B cell (primary cell): Measurements from ENCODE around the gene SNAP29. TPM values are rescaled to one million over a fixed set of nuclear protein-coding genes. Genes with fewer than 3 reads are reported as not detected.
A peak's percentile ranks its signal among the peaks of the same experiment; 100 is the strongest.

Source experiments
- ATAC-seq: fragments of 200-7000 bp; cut with Tn5 transposase; one replicate; pipeline ENCODE4 v1.10.0; 2021; ENCODE audit warnings: low read depth, mild to moderate bottlenecking, moderate number of reproducible peaks, moderate library complexity
- CTCF ChIA-PET: fragments of 350-600 bp; sonication (Branson Sonifier 250); formaldehyde crosslinking; loops from one replicate; lab custom pipeline; 2021; ENCODE audit warnings: antibody characterized with exemption, inconsistent platforms; lab: Charles Lee
- POLR2A ChIA-PET: fragments of 350-600 bp; sonication (Branson Sonifier 250); formaldehyde crosslinking; loops from one replicate; lab custom pipeline; 2021; ENCODE audit warnings: antibody characterized with exemption; lab: Charles Lee
- DNase-seq: peaks from one replicate; pipeline ENCODE4 v3.0.0; 2013
- H2AFZ ChIP-seq: 2 replicates; pipeline ENCODE4 v1.6.1; 2012; ENCODE audit warnings: mild to moderate bottlenecking, low read depth, low read length; ENCODE audit not compliant: insufficient read depth, poor library complexity, severe bottlenecking
- H3K27ac ChIP-seq, 2 donors: 1 replicate in 1 of 2; 2 replicates in 1 of 2; pipeline ENCODE4 v1.5.1; 2012 to 2013; ENCODE audit warnings: low read length in 2 of 2, mild to moderate bottlenecking in 2 of 2, moderate library complexity in 1 of 2
- H3K27me3 ChIP-seq, 4 experiments: fragments of 200-600 bp in 1 of 4; sonication (generic) in 1 of 4; replicated peaks in 1 of 4; 1 replicate in 2 of 4; 2 replicates in 2 of 4; pipeline versions ENCODE4 v1.6.1 to v1.7.0; 2013 to 2016; ENCODE audit warnings: low read length in 3 of 4, mild to moderate bottlenecking in 2 of 4, mixed read lengths in 1 of 4, moderate library complexity in 1 of 4; ENCODE audit not compliant: insufficient read depth in 4 of 4, control insufficient read depth in 3 of 4; ENCODE audit errors: control extremely low read depth in 1 of 4
- H3K36me3 ChIP-seq, 2 experiments: replicated peaks in 1 of 2; 1 replicate in 1 of 2; 2 replicates in 1 of 2; pipeline versions ENCODE4 v1.6.1 to v1.7.1; 2013; ENCODE audit warnings: low read length in 1 of 2; ENCODE audit not compliant: insufficient read depth in 2 of 2, control insufficient read depth in 1 of 2; ENCODE audit errors: control extremely low read depth in 1 of 2, extremely low read depth in 1 of 2
- H3K4me1 ChIP-seq, 2 donors: fragments of 200-600 bp in 1 of 2; sonication (generic) in 1 of 2; 1 replicate in 1 of 2; 2 replicates in 1 of 2; pipeline versions ENCODE4 v1.5.1 to v1.6.1; 2013 to 2017; ENCODE audit warnings: low read length in 2 of 2; ENCODE audit not compliant: control insufficient read depth in 2 of 2, insufficient read depth in 2 of 2
- H3K4me2 ChIP-seq: replicated peaks from 2 replicates; pipeline ENCODE3; 2012; ENCODE audit warnings: mild to moderate bottlenecking, low read depth, low read length; ENCODE audit not compliant: poor library complexity, severe bottlenecking
- H3K4me3 ChIP-seq, 5 experiments: fragments of 200-600 bp in 1 of 5; sonication (generic) in 1 of 5; 1 replicate in 3 of 5; 2 replicates in 2 of 5; pipeline versions ENCODE4 v1.5.1 to v1.7.0; 2011 to 2016; ENCODE audit warnings: low read length in 4 of 5, mild to moderate bottlenecking in 4 of 5, low read depth in 2 of 5, control low read depth in 1 of 5, moderate library complexity in 1 of 5; ENCODE audit not compliant: insufficient read depth in 1 of 5; ENCODE audit errors: control extremely low read depth in 1 of 5, extremely low read depth in 1 of 5
- H3K79me2 ChIP-seq: fragments of 200-600 bp; sonication (generic); one replicate; pipeline ENCODE4 v1.6.0; 2016; ENCODE audit warnings: low read length; ENCODE audit not compliant: control insufficient read depth, insufficient read depth
- H3K9ac ChIP-seq: fragments of 200-600 bp; sonication (generic); 2 replicates; pipeline ENCODE4 v1.6.1; 2017; ENCODE audit warnings: mild to moderate bottlenecking, low read length, moderate library complexity
- H3K9me3 ChIP-seq, 3 donors: one replicate each; pipeline versions ENCODE4 v1.6.1 to v1.7.1; 2013; ENCODE audit warnings: low read length in 2 of 3; ENCODE audit not compliant: control insufficient read depth in 2 of 3, insufficient read depth in 1 of 3; ENCODE audit errors: control extremely low read depth in 1 of 3
- H4K20me1 ChIP-seq: 2 replicates; pipeline ENCODE4 v1.6.0; 2012; ENCODE audit warnings: mild to moderate bottlenecking, low read length; ENCODE audit not compliant: insufficient read depth, control insufficient read depth, poor library complexity, severe bottlenecking
- H3K27ac Mint-ChIP-seq: one replicate; pipeline ENCODE4 v1.8.0; 2021; ENCODE audit warnings: mixed read lengths
- H3K27me3 Mint-ChIP-seq: one replicate; pipeline ENCODE4 v1.8.0; 2021; ENCODE audit warnings: mixed read lengths
- H3K4me1 Mint-ChIP-seq: one replicate; pipeline ENCODE4 v1.8.0; 2021; ENCODE audit warnings: mixed read lengths
- H3K4me3 Mint-ChIP-seq: one replicate; pipeline ENCODE4 v1.8.0; 2021; ENCODE audit warnings: mixed read lengths
- H3K9me3 Mint-ChIP-seq: one replicate; pipeline ENCODE4 v1.8.0; 2022; ENCODE audit warnings: mixed read lengths; ENCODE audit not compliant: insufficient read depth
- EZH2 ChIP-seq: IDR thresholded peaks from 2 replicates; pipeline ENCODE4 v1.6.1; 2012; ENCODE audit warnings: borderline replicate concordance, low read depth, mild to moderate bottlenecking, moderate library complexity, low read length; ENCODE audit not compliant: insufficient read depth, poor library complexity, severe bottlenecking
- WGBS: methylation state at CpG from one replicate; pipeline ENCODE4 v1.1.5; 2013; ENCODE audit warnings: missing lambda C conversion rate; ENCODE audit not compliant: insufficient coverage; 5-methylcytosine and 5-hydroxymethylcytosine counted together
- intact Hi-C: fragments of 100-400 bp; cut with micrococcal nuclease; formaldehyde crosslinking; loops from one replicate; pipeline ENCODE4 v1.10.0; 2022
- polyA plus RNA-seq: library from polyadenylated mRNA; depleted of rRNA; stranded (reverse); fragments of >200 nt; gene quantifications from 2 replicates; pipeline ENCODE4 v1.2.3, GENCODE V29; 2012
- total RNA-seq, 2 donors: library from RNA; stranded (reverse); fragments of 120-200 nt in 1 of 2; gene quantifications; 1 replicate in 1 of 2; 2 replicates in 1 of 2; pipeline versions ENCODE4 v1.2.3 to v1.2.4, GENCODE V29; 2013 to 2022
- TF ChIP-seq, protein P1 (sequence below): fragments of 200-600 bp; IDR thresholded peaks from one replicate; pipeline ENCODE4 v1.8.0; 2022; ENCODE audit warnings: antibody characterized with exemption, mild to moderate bottlenecking

SNAP29 gene
- total and polyA plus RNA-seq, 2 donors (not counting 1 experiment from before 2014, with no cell fraction given) = 13.4 to 17.4 TPM

DNA sequence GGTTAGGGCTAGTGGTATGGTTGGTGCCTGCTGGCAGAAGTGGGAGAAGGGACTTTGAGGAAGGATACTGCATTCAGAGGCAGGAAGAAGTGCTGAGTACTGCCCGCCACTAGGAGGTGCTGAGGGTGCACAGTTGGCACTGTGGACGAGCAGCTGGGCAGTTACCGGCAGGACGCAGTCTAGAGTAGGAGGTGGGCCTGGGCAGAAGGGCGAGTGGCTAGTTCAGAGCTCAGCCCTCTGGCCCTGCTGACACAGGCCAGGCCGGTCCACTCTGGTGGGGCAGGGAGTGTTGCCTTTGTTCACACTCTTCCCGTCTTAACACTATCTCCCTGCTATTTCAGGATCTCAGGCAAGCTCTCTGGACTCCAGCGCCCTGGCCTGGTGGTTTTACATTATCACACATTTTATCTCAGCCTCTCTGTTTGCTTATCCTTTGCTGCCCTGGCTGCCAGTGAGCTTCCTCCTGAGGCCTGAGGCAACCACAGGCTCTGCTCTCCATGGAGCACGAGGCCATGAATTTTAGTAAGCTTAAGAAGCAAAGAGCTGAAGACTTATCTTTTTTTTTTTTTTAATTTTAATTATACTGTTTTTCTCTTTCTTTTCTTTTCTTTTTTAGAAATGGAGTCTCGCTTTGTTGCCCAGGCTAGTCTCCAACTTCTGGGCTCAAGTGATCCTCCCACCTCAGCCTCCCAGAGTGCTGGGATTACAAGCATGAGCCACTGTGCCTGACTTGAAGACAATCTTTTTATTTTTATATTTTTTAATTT lies 26.9 kb downstream of the SNAP29 start:
- no peaks in the 10 kb centered on the region for H4K20me1 ChIP-seq
- no peaks in the 10 kb centered on the region for H3K9me3 ChIP-seq
- no peak overlapping the region for H3K27ac ChIP-seq
- Mint-ChIP-seq H3K4me1 (no peaks in the 10 kb centered on the region), H3K9me3 (no peaks in the 10 kb centered on the region), H3K27ac (no peak overlapping the region), H3K4me3 (no peak overlapping the region), H3K27me3 (no peaks in the 10 kb centered on the region)
- H3K27me3 ChIP-seq = no peaks in the 10 kb centered on the region
- H2AFZ ChIP-seq = no peak overlapping the region
- ChIA-PET CTCF (interaction anchor here (0.5 to 1.1 kb wide), 11 partner anchors 10 to 761 kb away, joined by 3 to 4 read pairs (median 3); partner anchors contain the start of gene SDF2L1), POLR2A (interaction anchor here (0.7 kb wide), 1 partner anchor 12 kb away, joined by 3 read pairs; no protein-coding TSS in a partner anchor)
- intact Hi-C loops = no loop called here
- H3K4me3 ChIP-seq = no peak overlapping the region
- H3K79me2 ChIP-seq = no peaks in the 10 kb centered on the region
- peak; percentile 56 for ATAC-seq
- peaks cover 0 to 49% of the 10 kb centered on the region in 2 experiments for H3K36me3 ChIP-seq
- DNase-seq = peak; percentile 60
- H3K9ac ChIP-seq = no peak overlapping the region
- TF ChIP-seq, protein P1, sequence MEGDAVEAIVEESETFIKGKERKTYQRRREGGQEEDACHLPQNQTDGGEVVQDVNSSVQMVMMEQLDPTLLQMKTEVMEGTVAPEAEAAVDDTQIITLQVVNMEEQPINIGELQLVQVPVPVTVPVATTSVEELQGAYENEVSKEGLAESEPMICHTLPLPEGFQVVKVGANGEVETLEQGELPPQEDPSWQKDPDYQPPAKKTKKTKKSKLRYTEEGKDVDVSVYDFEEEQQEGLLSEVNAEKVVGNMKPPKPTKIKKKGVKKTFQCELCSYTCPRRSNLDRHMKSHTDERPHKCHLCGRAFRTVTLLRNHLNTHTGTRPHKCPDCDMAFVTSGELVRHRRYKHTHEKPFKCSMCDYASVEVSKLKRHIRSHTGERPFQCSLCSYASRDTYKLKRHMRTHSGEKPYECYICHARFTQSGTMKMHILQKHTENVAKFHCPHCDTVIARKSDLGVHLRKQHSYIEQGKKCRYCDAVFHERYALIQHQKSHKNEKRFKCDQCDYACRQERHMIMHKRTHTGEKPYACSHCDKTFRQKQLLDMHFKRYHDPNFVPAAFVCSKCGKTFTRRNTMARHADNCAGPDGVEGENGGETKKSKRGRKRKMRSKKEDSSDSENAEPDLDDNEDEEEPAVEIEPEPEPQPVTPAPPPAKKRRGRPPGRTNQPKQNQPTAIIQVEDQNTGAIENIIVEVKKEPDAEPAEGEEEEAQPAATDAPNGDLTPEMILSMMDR = peak; percentile 73
- TF ChIP-seq EZH2 = no peak
- 44% methylated on average over 7 of the region's 10 CpGs for whole genome bisulfite sequencing
- H3K4me1 ChIP-seq = no peaks in the 10 kb centered on the region
- H3K4me2 ChIP-seq = no peak overlapping the region

DNA sequence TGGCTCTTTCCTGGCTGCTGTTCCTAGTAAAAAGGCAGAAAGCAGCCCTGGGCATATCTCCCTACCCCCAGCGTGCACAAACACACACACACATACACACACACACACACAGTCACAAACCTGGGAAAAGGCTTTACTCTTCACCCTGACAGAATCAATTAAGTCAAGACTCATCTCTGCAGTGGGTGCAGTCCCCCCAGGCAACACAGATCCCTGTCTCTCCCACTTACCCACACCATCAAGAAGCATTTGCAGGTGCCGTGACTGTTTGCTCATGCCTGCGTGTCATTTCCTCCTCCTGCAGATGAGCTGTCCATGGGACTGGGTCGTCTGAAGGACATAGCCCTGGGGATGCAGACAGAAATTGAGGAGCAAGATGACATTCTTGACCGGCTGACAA lies 28.6 kb downstream of the SNAP29 start:
- H3K4me3 ChIP-seq = no peak overlapping the region
- peaks cover 0 to 43% of the 10 kb centered on the region in 2 experiments for H3K36me3 ChIP-seq
- H4K20me1 ChIP-seq = no peaks in the 10 kb centered on the region
- H3K27me3 Mint-ChIP-seq = no peaks in the 10 kb centered on the region
- H2AFZ ChIP-seq = no peak overlapping the region
- no peak overlapping the region for H3K4me2 ChIP-seq
- no peaks in the 10 kb centered on the region for H3K79me2 ChIP-seq
- no peak for DNase-seq
- 95% methylated on average over 5 of the region's 5 CpGs for whole genome bisulfite sequencing
- H3K27me3 ChIP-seq = no peaks in the 10 kb centered on the region
- no peaks in the 10 kb centered on the region for H3K9me3 ChIP-seq
- no peaks in the 10 kb centered on the region for H3K9me3 Mint-ChIP-seq
- no peak overlapping the region for H3K27ac Mint-ChIP-seq
- H3K27ac ChIP-seq = no peak overlapping the region
- POLR2A ChIA-PET = no interaction called here
- no peaks in the 10 kb centered on the region for H3K4me1 ChIP-seq
- intact Hi-C loops = no loop called here
- no peak for ATAC-seq
- TF ChIP-seq EZH2 = no peak
- TF ChIP-seq, protein P1 = no peak
- no peaks in the 10 kb centered on the region for H3K4me1 Mint-ChIP-seq
- no peak overlapping the region for H3K9ac ChIP-seq
- CTCF ChIA-PET = no interaction called here
- H3K4me3 Mint-ChIP-seq = no peak overlapping the region
